ENCODE results near the gene ACBD4.

Gene ACBD4

GRCh38 chr17:45112559-45113423 lies 22.7 kb upstream of the ACBD4 start:
- ChIA-PET CTCF (interaction anchor here (1.0 to 1.8 kb wide), 3 partner anchors 14 to 85 kb away, joined by 4 to 9 read pairs (median 8); partner anchors contain the start of gene ACBD4), POLR2A (interaction anchor here (1.1 to 1.5 kb wide), 2 partner anchors 15 to 50 kb away, joined by 3 to 4 read pairs; no protein-coding TSS in a partner anchor)
- Histone ChIP-seq H3K27ac (ENCODE audit: extremely low read depth, low read depth, low read length) (no peak overlapping the region), H3K9me3 (ENCODE audit: control insufficient read depth, insufficient read depth, low read depth, low read length) (no peaks in the 10 kb centered on the region), H3K4me3 (ENCODE audit: low read depth, low read length) (no peak overlapping the region), H3K36me3 (ENCODE audit: control insufficient read depth in 2 of 2, insufficient read depth in 1 of 2, low read length in 2 of 2) (peaks cover 0 to 55% of the 10 kb centered on the region in 2 experiments; a peak in 1 of 3 replicates), H3K4me1 (ENCODE audit: control insufficient read depth, insufficient read depth, low read length) (no peaks in the 10 kb centered on the region)
- TF ChIP-seq ZFHX2 (tag by site-specific recombination; conservative IDR thresholded peaks at IDR 0.05) (peak; percentile 17; the same call in 1 of the 2 replicates), ZNF175 (tag by site-specific recombination; IDR thresholded peaks at IDR 0.05) (no peak), ZBTB20 (tag by site-specific recombination; IDR thresholded peaks at IDR 0.05) (no peak), ZNF416 (tag by site-specific recombination; IDR thresholded peaks at IDR 0.05) (no peak), ZNF433 (tag by site-specific recombination; IDR thresholded peaks at IDR 0.05; ENCODE audit: low read depth) (no peak), ZNF24 (tag by site-specific recombination; IDR thresholded peaks at IDR 0.05) (no peak), ZNF600 (tag by site-specific recombination; IDR thresholded peaks at IDR 0.05) (peak; percentile 49; the same call in 1 of the 2 replicates), ZNF114 (tag by site-specific recombination; IDR thresholded peaks at IDR 0.05) (no peak), KLF1 (tag by site-specific recombination; IDR thresholded peaks at IDR 0.05) (peak; percentile 65), ZNF580 (tag by site-specific recombination; IDR thresholded peaks at IDR 0.05) (no peak), GLIS2 (tag by site-specific recombination; IDR thresholded peaks at IDR 0.05) (no peak), ZNF223 (tag by site-specific recombination; IDR thresholded peaks at IDR 0.05) (no peak), ZNF391 (tag by site-specific recombination; IDR thresholded peaks at IDR 0.05; ENCODE audit: borderline replicate concordance, low read depth) (no peak), SCRT2 (tag by site-specific recombination; IDR thresholded peaks at IDR 0.05) (no peak), ZNF239 (tag by site-specific recombination; IDR thresholded peaks at IDR 0.05) (no peak), ZIC2 (tag by site-specific recombination; IDR thresholded peaks at IDR 0.05) (peak; percentile 23; the same call in 1 of the 2 replicates), ZNF843 (tag by site-specific recombination; IDR thresholded peaks at IDR 0.05) (no peak), ZNF335 (tag by site-specific recombination; conservative IDR thresholded peaks at IDR 0.05) (no peak), KLF9 (tag by site-specific recombination; IDR thresholded peaks at IDR 0.05; ENCODE audit: low read depth) (peak; percentile 46; the same call in 1 of the 2 replicates), ZNF585B (tag by site-specific recombination; IDR thresholded peaks at IDR 0.05) (no peak), CTCF (tag by site-specific recombination; IDR thresholded peaks at IDR 0.05) (no peak), GFI1B (tag by site-specific recombination; IDR thresholded peaks at IDR 0.05) (no peak), GLI2 (tag by site-specific recombination; IDR thresholded peaks at IDR 0.05; ENCODE audit: borderline replicate concordance, low read depth) (no peak)
- TF ChIP-seq, protein P1, sequence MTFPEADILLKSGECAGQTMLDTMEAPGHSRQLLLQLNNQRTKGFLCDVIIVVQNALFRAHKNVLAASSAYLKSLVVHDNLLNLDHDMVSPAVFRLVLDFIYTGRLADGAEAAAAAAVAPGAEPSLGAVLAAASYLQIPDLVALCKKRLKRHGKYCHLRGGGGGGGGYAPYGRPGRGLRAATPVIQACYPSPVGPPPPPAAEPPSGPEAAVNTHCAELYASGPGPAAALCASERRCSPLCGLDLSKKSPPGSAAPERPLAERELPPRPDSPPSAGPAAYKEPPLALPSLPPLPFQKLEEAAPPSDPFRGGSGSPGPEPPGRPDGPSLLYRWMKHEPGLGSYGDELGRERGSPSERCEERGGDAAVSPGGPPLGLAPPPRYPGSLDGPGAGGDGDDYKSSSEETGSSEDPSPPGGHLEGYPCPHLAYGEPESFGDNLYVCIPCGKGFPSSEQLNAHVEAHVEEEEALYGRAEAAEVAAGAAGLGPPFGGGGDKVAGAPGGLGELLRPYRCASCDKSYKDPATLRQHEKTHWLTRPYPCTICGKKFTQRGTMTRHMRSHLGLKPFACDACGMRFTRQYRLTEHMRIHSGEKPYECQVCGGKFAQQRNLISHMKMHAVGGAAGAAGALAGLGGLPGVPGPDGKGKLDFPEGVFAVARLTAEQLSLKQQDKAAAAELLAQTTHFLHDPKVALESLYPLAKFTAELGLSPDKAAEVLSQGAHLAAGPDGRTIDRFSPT (tag by site-specific recombination; IDR thresholded peaks at IDR 0.05), result peak; percentile 15; the same call in 1 of the 2 replicates
- TF ChIP-seq, protein P2, sequence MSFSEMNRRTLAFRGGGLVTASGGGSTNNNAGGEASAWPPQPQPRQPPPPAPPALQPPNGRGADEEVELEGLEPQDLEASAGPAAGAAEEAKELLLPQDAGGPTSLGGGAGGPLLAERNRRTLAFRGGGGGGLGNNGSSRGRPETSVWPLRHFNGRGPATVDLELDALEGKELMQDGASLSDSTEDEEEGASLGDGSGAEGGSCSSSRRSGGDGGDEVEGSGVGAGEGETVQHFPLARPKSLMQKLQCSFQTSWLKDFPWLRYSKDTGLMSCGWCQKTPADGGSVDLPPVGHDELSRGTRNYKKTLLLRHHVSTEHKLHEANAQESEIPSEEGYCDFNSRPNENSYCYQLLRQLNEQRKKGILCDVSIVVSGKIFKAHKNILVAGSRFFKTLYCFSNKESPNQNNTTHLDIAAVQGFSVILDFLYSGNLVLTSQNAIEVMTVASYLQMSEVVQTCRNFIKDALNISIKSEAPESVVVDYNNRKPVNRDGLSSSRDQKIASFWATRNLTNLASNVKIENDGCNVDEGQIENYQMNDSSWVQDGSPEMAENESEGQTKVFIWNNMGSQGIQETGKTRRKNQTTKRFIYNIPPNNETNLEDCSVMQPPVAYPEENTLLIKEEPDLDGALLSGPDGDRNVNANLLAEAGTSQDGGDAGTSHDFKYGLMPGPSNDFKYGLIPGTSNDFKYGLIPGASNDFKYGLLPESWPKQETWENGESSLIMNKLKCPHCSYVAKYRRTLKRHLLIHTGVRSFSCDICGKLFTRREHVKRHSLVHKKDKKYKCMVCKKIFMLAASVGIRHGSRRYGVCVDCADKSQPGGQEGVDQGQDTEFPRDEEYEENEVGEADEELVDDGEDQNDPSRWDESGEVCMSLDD (tag by site-specific recombination; IDR thresholded peaks at IDR 0.05), result no peak
- TF ChIP-seq, protein P3, sequence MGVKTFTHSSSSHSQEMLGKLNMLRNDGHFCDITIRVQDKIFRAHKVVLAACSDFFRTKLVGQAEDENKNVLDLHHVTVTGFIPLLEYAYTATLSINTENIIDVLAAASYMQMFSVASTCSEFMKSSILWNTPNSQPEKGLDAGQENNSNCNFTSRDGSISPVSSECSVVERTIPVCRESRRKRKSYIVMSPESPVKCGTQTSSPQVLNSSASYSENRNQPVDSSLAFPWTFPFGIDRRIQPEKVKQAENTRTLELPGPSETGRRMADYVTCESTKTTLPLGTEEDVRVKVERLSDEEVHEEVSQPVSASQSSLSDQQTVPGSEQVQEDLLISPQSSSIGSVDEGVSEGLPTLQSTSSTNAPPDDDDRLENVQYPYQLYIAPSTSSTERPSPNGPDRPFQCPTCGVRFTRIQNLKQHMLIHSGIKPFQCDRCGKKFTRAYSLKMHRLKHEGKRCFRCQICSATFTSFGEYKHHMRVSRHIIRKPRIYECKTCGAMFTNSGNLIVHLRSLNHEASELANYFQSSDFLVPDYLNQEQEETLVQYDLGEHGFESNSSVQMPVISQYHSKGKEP (tag by site-specific recombination; IDR thresholded peaks at IDR 0.05), result no peak

Data from HEK293 (cell line).